HG03066 (cell line): ENCODE results near the gene PFKL.

ENCODE experiments used
- ATAC-seq: cut with Tn5 transposase; IDR thresholded peaks from one replicate; pipeline ENCODE4 v1.9.1; 2021; ENCODE audit warnings: low read depth; ENCODE audit not compliant: unreplicated experiment

PFKL gene

GRCh38 chr21:44310628-44311507 lies 11.0 kb downstream of the PFKL start:
- ATAC-seq, result no peak

- no peak for ATAC-seq
Measured at GRCh38 chr21:44312089-44312488, 12.2 kb downstream of the PFKL start.

GRCh38 chr21:44312716-44313115 lies 12.9 kb downstream of the PFKL start:
- no peak for ATAC-seq

- ATAC-seq, result no peak
Measured at GRCh38 chr21:44313451-44313850, 13.6 kb downstream of the PFKL start.

GRCh38 chr21:44314128-44314527 lies 14.3 kb downstream of the PFKL start:
- no peak for ATAC-seq

- ATAC-seq, result no peak
Measured at GRCh38 chr21:44314561-44314960, 14.7 kb downstream of the PFKL start.

GRCh38 chr21:44315691-44316203 lies 15.9 kb downstream of the PFKL start:
- ATAC-seq, result no peak

- no peak for ATAC-seq
Measured at GRCh38 chr21:44316277-44316900, 16.5 kb downstream of the PFKL start.

- ATAC-seq, result no peak
Measured at GRCh38 chr21:44317241-44317782, 17.5 kb downstream of the PFKL start.

GRCh38 chr21:44317871-44318270 lies 18.0 kb downstream of the PFKL start:
- no peak for ATAC-seq

- no peak for ATAC-seq
Measured at GRCh38 chr21:44318489-44319285, 18.8 kb downstream of the PFKL start.

- no peak for ATAC-seq
Measured at GRCh38 chr21:44319407-44320065, 19.7 kb downstream of the PFKL start.

- ATAC-seq, result no peak
Measured at GRCh38 chr21:44320847-44321246, 21.0 kb downstream of the PFKL start.

GRCh38 chr21:44321846-44322450 lies 22.1 kb downstream of the PFKL start:
- ATAC-seq, result no peak

- no peak for ATAC-seq
Measured at GRCh38 chr21:44322621-44323325, 22.9 kb downstream of the PFKL start.

- ATAC-seq, result no peak
Measured at GRCh38 chr21:44323591-44323990, 23.7 kb downstream of the PFKL start.

- no peak for ATAC-seq
Measured at GRCh38 chr21:44324106-44324853, 24.4 kb downstream of the PFKL start.

- no peak for ATAC-seq
Measured at GRCh38 chr21:44324854-44325107, 24.9 kb downstream of the PFKL start.
